Activated CD4-positive, CD25-positive, alpha-beta regulatory T cell treated with anti-CD3 and anti-CD28 coated beads, Interleukin-2, amount 50 U/mL, for 72 hours (primary cell): Measurements from ENCODE around the gene CIRBP.
A peak's percentile ranks its signal among the peaks of the same experiment; 100 is the strongest.

Source experiments
- DNase-seq: peaks from one replicate; pipeline ENCODE4 v3.0.0; 2021

The CIRBP gene

DNA sequence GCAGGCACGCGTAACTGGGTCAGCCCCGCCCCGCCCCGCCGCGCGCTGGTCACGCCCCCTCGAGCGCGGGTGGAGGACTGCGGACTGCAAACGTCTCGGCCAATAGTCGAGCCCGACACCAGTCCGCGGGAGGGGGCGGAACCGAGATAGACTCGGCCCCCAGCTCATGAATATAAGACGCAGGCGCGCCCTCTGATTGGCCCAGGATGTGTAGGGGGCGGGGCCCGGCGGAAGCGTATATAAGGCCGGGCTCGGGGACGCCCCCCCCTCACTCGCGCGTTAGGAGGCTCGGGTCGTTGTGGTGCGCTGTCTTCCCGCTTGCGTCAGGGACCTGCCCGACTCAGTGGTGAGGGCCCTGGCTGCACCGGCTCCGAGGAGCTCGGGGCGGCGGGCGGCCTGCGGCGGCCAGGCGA, at the start of gene CIRBP:
Gene CIRBP (plus strand): TSS at position 268 of the 413 bp plus-strand sequence. CDS start 1,602 bp downstream, outside the sequence.
- peak; percentile 100 for DNase-seq

DNA sequence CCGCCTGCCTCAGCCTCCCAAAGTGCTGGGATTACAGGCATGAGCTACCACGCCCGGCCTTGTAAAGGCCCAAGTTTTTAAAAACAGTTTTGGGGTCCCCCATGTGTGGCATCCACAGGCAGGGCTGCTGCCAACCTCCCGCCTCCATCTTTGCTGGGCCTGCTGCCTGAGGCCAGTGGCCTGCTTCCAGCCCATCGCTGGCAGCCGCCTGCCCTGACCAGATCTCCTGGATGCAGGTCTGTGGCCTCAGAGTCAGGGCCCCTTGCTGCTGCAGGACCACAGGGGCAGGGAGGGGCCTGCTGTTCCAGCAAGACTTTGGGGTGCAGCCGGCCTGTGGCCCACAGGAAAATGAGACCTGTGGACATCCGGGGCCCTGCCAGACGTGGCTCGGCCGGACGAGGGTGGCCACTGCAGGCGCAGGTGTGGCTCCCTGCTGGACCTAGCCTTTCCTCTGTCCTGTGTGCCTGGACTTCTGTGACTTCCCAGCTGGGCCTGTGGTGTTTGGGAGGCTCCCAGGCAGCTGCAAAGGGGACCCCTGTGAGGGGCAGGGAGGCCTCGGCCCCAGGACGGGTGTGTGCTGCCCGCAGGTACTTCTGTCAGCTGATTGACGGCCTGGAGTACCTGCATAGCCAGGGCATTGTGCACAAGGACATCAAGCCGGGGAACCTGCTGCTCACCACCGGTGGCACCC, 49.2 kb upstream of the CIRBP start:
- DNase-seq: no peak

DNA sequence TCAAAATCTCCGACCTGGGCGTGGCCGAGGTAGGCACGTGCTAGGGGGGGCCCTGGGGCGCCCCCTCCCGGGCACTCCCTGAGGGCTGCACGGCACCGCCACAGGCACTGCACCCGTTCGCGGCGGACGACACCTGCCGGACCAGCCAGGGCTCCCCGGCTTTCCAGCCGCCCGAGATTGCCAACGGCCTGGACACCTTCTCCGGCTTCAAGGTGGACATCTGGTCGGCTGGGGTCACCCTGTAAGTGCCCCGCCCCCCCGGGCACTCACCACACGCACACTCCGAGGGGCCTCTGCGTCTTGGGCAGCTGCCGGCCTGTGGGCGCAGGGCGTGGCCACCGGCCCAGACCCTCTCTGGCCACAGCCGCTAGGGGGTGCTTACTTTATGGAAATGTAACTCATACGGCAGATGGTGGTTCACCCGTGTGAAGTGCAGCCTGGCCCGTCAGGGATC, 48.6 kb upstream of the CIRBP start:
- no peak for DNase-seq

DNA sequence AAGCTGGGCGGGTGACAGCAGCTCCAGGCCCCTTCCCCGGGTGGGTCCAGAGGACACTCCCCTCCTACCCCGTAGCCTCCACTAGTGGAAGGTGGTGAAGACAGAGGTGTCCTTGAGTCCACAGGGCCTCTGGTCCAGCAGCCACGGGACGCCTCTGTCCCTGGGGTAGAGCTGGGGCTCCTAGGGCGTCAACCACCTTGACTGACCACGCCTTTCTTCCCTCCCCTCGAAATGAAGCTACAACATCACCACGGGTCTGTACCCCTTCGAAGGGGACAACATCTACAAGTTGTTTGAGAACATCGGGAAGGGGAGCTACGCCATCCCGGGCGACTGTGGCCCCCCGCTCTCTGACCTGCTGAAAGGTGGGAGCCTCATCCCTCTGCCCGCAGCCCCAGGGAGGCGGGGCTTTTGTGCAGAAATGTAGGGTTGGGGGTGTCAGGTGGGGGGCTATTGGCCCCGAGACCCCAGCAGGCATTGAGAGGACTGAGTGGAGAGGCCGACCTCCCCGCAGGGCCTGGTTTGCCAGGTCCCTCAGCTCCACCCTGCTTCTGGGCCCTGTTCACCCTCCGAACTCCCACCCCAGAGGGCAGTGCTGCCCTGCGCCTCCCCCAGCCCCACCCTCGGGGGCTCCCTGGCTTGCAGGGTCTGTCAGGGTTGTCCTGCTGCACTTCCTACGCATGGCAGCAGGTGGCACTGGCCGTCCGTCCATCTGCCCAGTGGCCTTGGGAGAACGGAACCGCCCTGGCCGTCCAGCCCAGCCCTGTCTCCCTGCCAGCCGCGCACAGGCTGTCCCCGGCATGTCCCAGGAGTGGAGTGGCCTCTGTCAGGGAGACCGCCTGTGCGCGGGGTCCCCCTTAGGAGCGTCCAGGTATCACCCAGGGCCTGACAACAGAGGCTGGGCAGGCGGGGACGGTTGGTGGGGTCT, 47.9 kb upstream of the CIRBP start:
- DNase-seq: no peak

DNA sequence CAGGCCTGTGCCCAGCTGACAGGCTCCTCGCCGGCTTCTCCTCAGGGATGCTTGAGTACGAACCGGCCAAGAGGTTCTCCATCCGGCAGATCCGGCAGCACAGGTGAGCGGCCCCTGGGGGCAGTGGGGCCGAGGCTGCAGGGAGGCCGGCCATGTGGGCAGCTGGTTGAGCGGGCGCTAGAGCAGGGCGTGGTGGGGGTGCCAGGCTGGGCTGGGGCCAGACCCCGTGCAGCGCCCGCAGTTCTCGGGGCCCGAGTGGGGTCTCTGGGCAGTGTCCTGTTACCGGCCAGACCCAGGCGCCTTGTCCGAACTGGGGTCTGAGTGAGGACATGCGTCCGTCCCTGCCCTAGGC, 47.3 kb upstream of the CIRBP start:
- DNase-seq: no peak

DNA sequence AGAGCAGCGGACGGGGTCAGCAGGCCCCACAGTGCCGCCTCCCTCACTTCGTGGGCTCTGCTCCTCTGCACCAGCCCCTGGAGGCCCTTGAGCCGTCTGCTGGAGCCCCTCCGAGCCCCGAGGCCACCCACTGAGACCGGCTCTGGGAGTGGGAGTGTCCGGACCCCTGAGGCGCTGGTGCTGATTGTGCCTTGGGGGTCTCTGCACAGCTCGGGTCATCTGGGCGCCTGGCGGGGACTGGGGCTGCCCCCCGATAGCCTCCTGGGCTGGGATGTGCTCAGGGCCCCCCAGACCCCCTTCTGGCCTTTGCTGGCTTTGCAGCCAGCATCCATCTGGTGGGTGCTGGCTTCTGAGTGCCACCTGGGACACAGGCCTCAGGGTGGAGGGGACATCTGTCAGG, 46.7 kb upstream of the CIRBP start:
- no peak for DNase-seq

DNA sequence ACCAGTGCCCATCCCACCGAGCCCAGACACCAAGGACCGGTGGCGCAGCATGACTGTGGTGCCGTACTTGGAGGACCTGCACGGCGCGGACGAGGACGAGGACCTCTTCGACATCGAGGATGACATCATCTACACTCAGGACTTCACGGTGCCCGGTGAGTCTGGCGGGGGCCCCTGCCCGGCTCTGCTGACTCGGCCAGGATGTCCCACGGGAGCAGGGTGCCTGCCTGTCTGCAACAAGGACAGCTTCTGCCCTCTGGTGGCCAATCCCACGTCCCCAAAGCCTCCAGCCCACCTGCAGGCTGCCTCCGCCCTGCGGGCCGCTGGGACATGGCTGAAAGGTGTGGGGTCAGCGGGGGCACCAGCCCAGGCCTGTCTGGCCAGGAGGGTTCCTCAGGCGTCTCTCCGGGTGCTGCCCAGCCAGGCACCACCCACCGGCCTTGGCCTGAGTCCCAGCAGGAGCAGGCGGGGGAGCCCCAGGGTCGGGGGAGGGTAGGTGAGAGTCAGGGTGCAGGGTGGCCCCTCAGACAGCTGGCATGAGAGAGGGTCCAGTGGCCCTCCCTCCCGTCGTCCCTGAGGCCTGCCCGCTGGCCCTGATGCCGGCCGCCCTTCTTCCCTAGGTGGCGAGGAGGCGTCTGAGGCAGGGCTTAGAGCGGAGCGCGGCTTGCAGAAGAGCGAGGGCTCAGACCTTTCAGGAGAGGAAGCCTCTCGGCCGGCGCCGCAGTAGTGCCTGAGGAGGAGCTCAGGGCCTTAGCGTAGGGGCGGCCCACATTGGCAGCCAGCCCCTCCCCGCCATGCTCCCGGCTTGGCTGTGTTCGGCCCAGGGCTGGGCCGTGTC, 45.9 kb upstream of the CIRBP start:
- no peak for DNase-seq

DNA sequence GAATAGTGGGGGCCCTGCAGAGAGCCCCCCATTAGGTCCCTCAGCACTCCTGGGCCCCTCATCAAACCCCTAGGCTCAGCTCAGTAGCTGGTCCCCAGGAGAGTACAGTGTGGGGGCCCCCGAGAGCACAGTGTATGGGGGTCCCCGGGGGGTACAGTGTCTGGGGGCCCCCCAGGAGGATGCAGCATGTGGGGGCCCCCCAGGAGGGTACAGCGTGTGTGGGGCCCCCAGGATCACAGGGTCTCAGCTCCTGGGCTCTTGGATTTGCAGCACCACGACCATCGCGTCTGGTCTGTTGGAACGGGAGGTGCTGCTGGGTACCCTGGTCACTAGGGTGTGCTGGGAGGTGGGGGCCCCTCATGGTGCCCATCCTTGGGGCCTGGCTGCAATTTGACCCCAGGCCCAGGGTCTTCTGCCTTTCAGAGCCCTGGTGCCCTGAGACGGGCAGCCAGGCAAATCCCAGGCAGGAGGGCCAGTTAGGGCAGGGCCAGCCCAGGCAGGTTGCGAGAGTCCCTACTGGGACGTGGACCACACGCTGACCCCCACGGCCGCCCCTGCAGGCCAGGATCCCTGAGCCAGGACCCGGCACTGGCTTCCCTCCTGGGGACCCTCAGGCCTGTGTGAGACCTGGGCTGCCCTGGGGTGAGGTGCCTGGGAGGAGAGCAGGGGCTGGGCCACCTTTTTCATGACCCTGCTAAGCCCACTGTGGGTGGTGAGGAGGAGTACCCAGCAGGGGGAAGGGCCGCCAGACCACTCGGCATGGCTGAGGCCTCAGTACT, 44.9 kb upstream of the CIRBP start:
- DNase-seq: no peak

DNA sequence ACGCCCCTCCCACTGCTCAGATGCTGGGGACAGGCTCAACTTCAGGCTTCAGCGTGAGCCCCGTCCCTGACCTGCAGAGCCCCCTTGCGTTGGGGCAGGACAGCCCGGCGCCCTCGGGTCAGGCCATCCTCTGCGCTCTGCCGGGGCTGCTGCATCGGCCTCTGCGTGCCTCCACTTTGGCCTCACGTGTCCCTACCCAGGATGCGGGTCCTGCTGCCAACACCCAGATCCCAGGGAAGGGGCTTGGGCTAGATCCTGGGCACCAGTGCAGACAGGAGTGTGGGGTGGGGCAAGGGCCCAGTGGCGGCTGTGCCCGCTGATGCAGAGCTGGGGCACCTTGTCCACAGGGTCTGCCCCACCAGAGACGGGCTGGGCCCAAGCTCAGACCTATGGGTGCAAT, 44.3 kb upstream of the CIRBP start:
- DNase-seq: no peak

DNA sequence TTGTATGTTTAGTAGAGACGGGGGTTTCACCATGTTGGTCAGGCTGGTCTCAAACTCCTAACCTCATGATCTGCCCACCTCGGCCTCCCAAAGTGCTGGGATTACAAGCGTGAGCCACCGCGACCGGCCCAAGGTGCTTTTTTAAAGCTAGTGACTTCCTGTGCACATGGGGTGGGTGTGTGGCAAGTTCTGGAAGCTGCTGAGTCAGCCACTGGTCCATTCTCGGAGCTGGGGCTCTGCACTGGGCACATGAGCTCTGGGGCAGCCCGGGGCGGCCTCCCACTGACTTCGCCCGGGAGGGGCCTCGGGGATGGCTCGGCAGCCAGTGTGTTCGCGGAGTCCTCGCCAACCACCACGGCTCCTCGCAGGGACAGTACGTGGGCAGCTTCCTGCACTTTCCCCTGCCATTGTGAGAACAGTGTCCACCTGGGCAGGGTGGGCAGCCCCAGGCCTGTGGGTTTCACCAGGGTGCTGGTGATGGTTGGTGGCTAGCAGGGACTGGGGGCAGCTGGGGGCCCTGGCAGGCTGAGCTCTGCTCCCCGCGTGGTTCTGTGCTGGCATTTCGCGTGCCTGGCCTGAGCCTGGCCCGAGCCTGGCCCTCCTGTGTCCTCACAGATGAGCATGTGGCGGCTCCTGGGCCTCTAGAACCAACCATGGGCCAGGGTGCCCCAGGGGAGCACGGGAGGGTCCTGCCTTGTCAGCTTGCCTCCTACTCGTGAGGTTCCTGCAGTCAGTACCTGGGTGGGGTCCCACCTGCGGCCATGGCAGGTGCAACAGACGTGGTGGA, 43.5 kb upstream of the CIRBP start:
- DNase-seq: no peak

DNA sequence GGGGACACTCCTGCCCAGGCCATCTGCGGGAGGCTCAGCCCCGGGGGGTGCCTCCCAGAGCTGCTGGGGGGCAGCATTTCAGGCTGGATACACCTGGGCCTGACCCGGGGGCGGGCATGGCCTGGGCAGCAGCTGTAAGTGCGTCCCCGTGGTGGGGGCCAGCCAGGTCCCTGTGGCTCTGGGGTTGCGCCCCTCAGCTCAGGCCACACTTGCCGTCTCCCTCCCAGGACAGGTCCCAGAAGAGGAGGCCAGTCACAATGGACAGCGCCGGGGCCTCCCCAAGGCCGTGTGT, 43.0 kb upstream of the CIRBP start:
- no peak for DNase-seq

DNA sequence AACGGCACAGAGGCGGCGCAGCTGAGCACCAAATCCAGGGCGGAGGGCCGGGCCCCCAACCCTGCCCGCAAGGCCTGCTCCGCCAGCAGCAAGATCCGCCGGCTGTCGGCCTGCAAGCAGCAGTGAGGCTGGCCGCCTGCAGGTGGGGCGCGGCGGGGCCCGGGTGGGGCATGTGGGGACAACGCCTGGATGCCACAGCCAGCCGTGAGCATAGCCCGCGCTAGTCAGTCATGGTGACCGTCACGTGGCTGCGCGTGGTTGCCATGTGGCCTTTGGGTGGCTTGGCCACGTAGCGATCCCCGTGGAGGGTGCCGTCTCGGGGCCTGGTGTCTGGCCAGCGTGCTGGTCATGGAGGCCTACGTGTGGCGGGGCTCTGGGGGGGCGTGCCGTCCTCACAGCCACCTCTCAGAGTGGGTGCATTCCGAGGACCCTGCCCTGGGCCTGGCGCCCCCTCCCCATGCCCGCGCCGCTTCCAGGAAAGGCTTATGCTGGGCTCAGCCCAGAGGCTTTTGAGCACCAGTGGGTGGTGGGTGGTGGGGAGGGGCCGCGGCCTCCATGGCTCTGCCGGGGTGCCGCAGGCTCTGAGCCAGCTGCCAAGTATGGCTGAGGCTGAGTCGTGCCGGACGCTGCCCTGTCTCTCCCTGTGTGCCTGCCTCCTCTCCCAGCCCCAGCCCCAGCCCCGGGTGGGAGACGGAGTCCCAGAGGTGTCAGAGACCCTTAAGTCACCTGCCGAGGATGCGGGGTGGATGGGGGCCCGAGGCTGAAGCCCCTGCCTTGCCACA, 42.4 kb upstream of the CIRBP start:
- no peak for DNase-seq

DNA sequence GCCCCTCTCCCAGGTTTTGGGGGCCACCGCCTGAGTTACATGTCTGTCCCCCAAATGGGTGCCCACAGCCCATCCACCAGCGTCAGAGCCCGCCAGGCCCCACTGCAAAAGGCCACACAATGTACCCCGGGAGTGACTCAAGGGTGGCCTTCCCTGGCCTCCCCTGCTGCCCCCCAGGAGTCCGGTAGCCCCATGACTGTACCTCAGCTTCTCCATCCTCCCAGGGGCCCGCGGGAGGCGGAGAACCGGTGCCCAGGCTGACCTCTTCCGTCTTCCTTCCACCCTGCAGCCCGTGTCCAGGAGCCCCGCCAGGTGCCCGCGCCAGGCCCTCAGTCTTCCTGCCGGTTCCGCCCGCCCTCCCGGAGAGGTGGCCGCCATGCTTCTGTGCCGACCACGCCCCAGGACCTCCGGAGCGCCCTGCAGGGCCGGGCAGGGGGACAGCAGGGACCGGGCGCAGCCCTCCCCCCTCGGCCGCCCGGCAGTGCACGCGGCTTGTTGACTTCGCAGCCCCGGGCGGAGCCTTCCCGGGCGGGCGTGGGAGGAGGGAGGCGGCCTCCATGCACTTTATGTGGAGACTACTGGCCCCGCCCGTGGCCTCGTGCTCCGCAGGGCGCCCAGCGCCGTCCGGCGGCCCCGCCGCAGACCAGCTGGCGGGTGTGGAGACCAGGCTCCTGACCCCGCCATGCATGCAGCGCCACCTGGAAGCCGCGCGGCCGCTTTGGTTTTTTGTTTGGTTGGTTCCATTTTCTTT, 41.7 kb upstream of the CIRBP start:
- DNase-seq: no peak

DNA sequence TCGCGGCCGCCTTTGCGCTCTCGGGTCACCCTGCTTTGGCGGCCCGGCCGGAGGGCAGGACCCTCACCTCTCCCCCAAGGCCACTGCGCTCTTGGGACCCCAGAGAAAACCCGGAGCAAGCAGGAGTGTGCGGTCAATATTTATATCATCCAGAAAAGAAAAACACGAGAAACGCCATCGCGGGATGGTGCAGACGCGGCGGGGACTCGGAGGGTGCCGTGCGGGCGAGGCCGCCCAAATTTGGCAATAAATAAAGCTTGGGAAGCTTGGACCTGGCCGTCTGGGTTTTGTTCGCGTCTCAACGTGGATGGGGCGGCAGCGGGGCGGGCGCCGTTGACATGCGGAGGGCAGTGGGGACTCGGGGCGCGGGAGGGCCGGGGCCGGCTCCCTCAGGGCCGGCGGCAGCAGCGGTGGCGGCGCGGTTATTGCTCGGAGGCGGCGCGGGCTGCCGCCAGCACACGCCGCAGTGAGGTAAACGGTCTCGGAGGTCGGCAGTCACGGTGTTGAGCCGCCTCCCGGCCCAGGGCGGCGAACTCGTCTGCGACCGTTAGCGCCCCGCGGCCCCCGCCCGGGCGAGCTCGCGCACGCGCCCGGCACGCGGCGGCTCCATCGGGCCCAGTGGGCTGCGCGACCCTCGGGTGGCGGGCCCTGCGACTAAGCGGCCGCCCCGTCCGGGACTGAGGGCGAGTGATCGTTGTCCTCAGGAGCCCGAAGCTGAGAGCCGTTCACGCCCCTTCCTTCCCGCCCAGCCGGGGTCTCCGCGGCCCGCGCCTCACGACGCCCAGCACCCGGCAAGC, 40.8 kb upstream of the CIRBP start:
- no peak for DNase-seq

DNA sequence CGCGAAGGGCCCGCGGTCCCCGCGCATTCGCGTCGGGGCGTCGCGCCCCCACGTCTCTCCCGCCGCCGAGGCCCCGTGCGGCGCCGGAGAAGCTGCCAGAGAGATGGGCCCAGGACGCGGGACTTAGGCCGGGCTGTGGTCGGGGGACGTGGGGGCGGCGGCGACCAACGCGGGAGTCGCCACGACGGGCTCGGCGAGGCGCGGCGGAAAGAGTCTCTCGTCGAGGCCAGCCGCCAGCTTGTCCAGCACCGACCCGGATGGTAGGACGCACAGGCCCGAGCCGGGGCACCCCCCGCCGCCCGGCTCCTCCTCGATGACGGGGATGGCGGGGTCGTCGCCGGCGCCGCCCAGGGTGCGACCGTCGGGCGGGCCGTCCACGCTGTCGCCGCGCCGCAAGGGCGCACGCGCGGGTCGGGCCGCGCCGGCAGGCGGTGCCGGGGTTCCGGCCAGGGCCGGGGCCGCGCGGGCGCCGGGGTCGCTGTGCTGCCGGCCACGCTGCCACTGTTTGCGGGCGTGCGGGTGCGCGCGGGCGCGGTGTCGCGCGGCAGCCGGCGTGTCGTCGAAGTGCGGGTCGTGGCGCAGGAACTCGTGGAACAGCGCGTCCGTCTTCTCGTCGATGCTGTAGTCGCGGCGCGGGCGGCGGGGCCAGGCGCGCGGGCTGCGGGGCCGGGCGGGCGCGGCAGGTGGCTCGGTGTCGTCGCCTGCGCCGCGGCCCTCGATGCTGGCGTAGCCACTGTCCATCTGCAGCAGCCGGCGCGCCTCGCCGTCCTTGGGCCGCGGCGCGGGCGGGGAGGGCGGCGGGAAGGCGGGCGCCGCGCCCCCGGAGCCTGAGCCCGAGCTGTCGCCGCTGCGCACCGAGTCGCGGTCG, 39.8 kb upstream of the CIRBP start:
- no peak for DNase-seq

DNA sequence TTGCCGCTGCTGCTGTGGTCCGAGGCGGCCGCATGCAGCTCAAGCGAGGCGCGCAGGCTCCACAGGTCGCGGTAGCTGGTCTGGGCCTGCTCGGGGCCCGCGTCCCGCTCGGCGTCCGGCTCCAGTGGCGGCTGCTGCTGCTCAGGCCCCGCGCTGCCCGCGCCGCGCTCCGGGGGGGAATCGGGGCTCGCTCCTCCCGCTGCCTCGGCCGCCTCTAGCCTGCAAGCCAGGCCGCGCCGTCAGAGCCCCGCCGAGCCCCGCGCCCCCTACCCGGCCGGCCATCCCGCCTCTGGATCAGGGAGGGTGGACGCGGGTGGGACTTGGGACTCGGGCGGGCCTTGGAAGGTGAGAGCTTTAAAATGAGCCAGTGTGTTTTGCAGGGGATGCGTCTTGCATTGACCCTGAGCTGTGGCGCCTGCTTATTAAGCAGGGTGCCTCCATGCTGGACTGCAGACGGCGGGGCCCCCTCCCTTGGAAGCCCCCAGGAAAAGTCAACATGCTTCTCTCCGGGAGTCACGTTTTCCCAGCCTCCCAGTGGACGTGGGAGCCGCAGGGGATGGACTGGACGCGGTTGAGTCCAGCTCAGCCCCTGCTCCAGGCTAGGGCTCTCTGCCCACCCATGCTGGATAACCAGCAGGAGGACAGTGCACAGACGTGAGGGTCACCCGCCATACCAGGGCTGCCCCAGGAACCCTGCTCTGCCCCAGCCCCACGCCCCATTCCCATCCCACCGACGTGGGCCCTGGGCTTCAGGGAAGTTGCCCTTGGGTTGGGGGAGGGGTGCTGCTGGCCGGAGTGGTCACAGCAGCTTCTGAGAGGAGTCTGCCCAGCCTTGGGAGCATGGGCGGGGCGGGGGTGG, 39.0 kb upstream of the CIRBP start:
- no peak for DNase-seq

DNA sequence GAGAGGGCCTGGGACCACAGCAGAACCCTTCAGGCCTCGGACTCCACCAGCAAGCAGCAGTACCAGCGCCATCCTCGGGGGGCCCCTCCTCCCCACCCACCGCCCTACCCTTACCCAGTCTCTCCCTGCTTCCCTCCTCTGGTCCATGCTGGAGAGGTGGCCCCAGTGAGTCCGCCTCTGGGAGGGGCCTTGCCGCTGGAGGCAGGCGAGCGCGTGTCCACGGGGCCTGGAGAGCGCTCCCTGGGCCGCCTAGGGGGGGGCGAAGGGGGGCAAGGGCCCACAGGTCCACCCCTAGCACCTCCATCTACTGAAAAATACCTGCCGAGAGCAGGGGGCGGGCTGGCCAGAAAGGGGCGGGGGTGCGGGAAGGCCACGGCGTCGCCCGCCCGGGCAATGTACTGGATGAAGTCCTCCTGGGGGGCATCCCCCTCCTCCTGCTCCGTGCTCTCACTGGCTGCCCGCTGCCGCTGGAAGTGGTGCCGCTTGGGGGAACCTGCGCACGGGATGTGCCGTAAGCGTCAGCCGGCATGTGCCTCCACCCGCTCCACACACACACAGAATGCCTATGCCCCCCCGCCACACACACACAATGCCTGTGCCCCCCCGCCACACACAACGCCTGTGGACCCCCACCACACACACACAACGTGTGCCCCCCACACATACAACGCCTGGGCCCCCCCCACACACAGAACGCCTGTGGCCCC, 38.2 kb upstream of the CIRBP start:
- no peak for DNase-seq
